Stimulated activated CD4-positive, alpha-beta T cell treated with anti-CD3 and anti-CD28 coated beads, TNF-alpha, amount 100 ng/mL, for 4 hours (primary cell): ENCODE data around the gene DLGAP1.
A peak's percentile ranks its signal among the peaks of the same experiment; 100 is the strongest.

Experiments used
- DNase-seq, 3 experiments: peaks; one replicate each; pipeline ENCODE4 v3.0.0-alpha.2; 2020; ENCODE audit warnings: low read depth in 3 of 3

DLGAP1 gene

GRCh38 chr18:3452750-3453539, 1002.2 kb downstream of the DLGAP1 start:
- DNase-seq: no peak

GRCh38 chr18:3451989-3452749, 1002.9 kb downstream of the DLGAP1 start:
- DNase-seq: peak in 1 of 3 experiments; percentile 12

- DNase-seq: peak; percentile 68 to 82 (median 80)
Measured at GRCh38 chr18:3451183-3451988, 1003.7 kb downstream of the DLGAP1 start.

- no peak for DNase-seq
Measured at GRCh38 chr18:3450799-3451182, 1004.3 kb downstream of the DLGAP1 start.

- DNase-seq: peak; percentile 51 to 64 (median 53)
Measured at GRCh38 chr18:3450012-3450798, 1004.9 kb downstream of the DLGAP1 start, which contains the start of gene TGIF1. Gene TGIF1, plus strand, starts transcription at chr18:3450172. Its CDS starts 318 bp downstream, at chr18:3450490.

GRCh38 chr18:3449512-3450011, 1005.5 kb downstream of the DLGAP1 start:
- DNase-seq: peak; percentile 55 to 73 (median 69)

GRCh38 chr18:3448838-3449511, 1006.1 kb downstream of the DLGAP1 start:
- peak; percentile 15 to 47 (median 32) for DNase-seq

- peak; percentile 41 to 53 (median 53) for DNase-seq
Measured at GRCh38 chr18:3447895-3448837, 1006.9 kb downstream of the DLGAP1 start.

- no peak for DNase-seq
Measured at GRCh38 chr18:3447068-3447894, 1007.8 kb downstream of the DLGAP1 start.
